Nephron (organoid): ENCODE measurements around the gene AP3S1.
"Not testable (repeated sequence)": the region's sequence is repeated elsewhere in the genome, so short reads cannot be mapped to it uniquely, and the experiment has no call there.

Source experiments
- H3K27ac Mint-ChIP-seq, 3 experiments: 2 replicates each; pipeline ENCODE4 v1.8.0; 2020; ENCODE audit warnings: mixed read lengths in 3 of 3, mild to moderate bottlenecking in 2 of 3, moderate library complexity in 1 of 3
- H3K27me3 Mint-ChIP-seq: 2 replicates; pipeline ENCODE4 v1.8.0; 2021; ENCODE audit warnings: low read depth, mild to moderate bottlenecking, moderate library complexity, mixed read lengths
- H3K36me3 Mint-ChIP-seq: 2 replicates; pipeline ENCODE4 v1.8.0; 2020; ENCODE audit warnings: low read depth, mixed read lengths
- H3K4me1 Mint-ChIP-seq: 2 replicates; pipeline ENCODE4 v1.8.0; 2020; ENCODE audit warnings: mixed read lengths
- H3K4me3 Mint-ChIP-seq, 3 experiments: 2 replicates each; pipeline ENCODE4 v1.8.0; 2020; ENCODE audit warnings: mild to moderate bottlenecking in 3 of 3, mixed read lengths in 3 of 3, moderate library complexity in 2 of 3
- H3K9me3 Mint-ChIP-seq: 2 replicates; pipeline ENCODE4 v1.8.0; 2020; ENCODE audit warnings: mixed read lengths
- CTCF ChIP-seq, 3 experiments: fragments of 200-600 bp; sonication (generic); IDR thresholded peaks; one replicate each; pipeline ENCODE4 v1.5.0; 2021; ENCODE audit warnings: antibody characterized with exemption in 3 of 3; ENCODE audit not compliant: unreplicated experiment in 3 of 3

AP3S1 gene

GRCh38 chr5:115801984-115802383, 39.8 kb upstream of the AP3S1 start:
- H3K4me3 Mint-ChIP-seq, result no peak overlapping the region
- no peak overlapping the region for H3K27ac Mint-ChIP-seq
- peaks cover 31% of the 10 kb centered on the region for H3K36me3 Mint-ChIP-seq
- no peaks in the 10 kb centered on the region for H3K4me1 Mint-ChIP-seq
- H3K9me3 Mint-ChIP-seq, result no peaks in the 10 kb centered on the region
- TF ChIP-seq CTCF (IDR thresholded peaks at IDR 0.05; ENCODE audit: unreplicated experiment in 3 of 3), result no peak
- H3K27me3 Mint-ChIP-seq, result no peaks in the 10 kb centered on the region

GRCh38 chr5:115806986-115807653, 34.6 kb upstream of the AP3S1 start:
- H3K36me3 Mint-ChIP-seq, result peaks cover 61% of the 10 kb centered on the region
- no peaks in the 10 kb centered on the region for H3K27me3 Mint-ChIP-seq
- H3K27ac Mint-ChIP-seq, result no peak overlapping the region
- H3K9me3 Mint-ChIP-seq, result no peaks in the 10 kb centered on the region
- no peak for TF ChIP-seq CTCF (IDR thresholded peaks at IDR 0.05; ENCODE audit: unreplicated experiment in 3 of 3)
- peaks cover 26% of the 10 kb centered on the region for H3K4me1 Mint-ChIP-seq
- H3K4me3 Mint-ChIP-seq, result no peak overlapping the region

- H3K27ac Mint-ChIP-seq, result no peak overlapping the region
- peaks cover 26% of the 10 kb centered on the region for H3K4me1 Mint-ChIP-seq
- no peaks in the 10 kb centered on the region for H3K9me3 Mint-ChIP-seq
- H3K27me3 Mint-ChIP-seq, result no peaks in the 10 kb centered on the region
- H3K4me3 Mint-ChIP-seq, result no peak overlapping the region
- H3K36me3 Mint-ChIP-seq, result peaks cover 65% of the 10 kb centered on the region
- TF ChIP-seq CTCF (IDR thresholded peaks at IDR 0.05; ENCODE audit: unreplicated experiment in 3 of 3), result no peak
Measured at GRCh38 chr5:115807654-115808052, 34.1 kb upstream of the AP3S1 start.

GRCh38 chr5:115808066-115808465, 33.7 kb upstream of the AP3S1 start:
- H3K9me3 Mint-ChIP-seq, H3K4me3 Mint-ChIP-seq, H3K27me3 Mint-ChIP-seq, H3K27ac Mint-ChIP-seq: not testable (repeated sequence)
- Mint-ChIP-seq H3K4me1 (peaks cover 28% of the 10 kb centered on the region), H3K36me3 (peaks cover 61% of the 10 kb centered on the region)

GRCh38 chr5:115809946-115810345, 31.8 kb upstream of the AP3S1 start:
- no peak for TF ChIP-seq CTCF (IDR thresholded peaks at IDR 0.05; ENCODE audit: unreplicated experiment in 3 of 3)
- peaks cover 54% of the 10 kb centered on the region for H3K36me3 Mint-ChIP-seq
- peak overlapping the region in 2 of 3 experiments; percentile 22 to 53 for H3K27ac Mint-ChIP-seq
- no peak overlapping the region for H3K4me3 Mint-ChIP-seq
- peaks cover 45% of the 10 kb centered on the region for H3K4me1 Mint-ChIP-seq
- peaks cover 9% of the 10 kb centered on the region for H3K27me3 Mint-ChIP-seq
- H3K9me3 Mint-ChIP-seq, result no peaks in the 10 kb centered on the region

- no peak for TF ChIP-seq CTCF (IDR thresholded peaks at IDR 0.05; ENCODE audit: unreplicated experiment in 3 of 3)
- Mint-ChIP-seq H3K27me3 (peaks cover 17% of the 10 kb centered on the region), H3K27ac (peak overlapping the region; percentile 53 to 65 (median 57)), H3K9me3 (no peaks in the 10 kb centered on the region), H3K4me1 (peaks cover 52% of the 10 kb centered on the region), H3K4me3 (peak overlapping the region in 1 of 3 experiments; percentile 7), H3K36me3 (peaks cover 48% of the 10 kb centered on the region)
Measured at GRCh38 chr5:115810761-115811160, 31.0 kb upstream of the AP3S1 start.
